ENCODE data around the gene CD5L. TPM values are rescaled to one million over a fixed set of nuclear protein-coding genes. Genes with fewer than 3 reads are reported as not detected.

CD5L gene
- total and polyA plus RNA-seq, 9 donors, result 0.06 to 0.12 (median 0.07) TPM; not detected in 6

GRCh38 chr1:157844089-157844830 lies 2.7 kb upstream of the CD5L start:
- WGBS (ENCODE audit: insufficient coverage), result 53% methylated on average over 1 of the region's 4 CpGs
- H3K27ac ChIP-seq (ENCODE audit: low read length), result no peak overlapping the region
- H3K36me3 ChIP-seq (ENCODE audit: control insufficient read depth, insufficient read depth, low read length), result no peaks in the 10 kb centered on the region
- H3K9me3 ChIP-seq (replicated peaks; ENCODE audit: control insufficient read depth, low read depth, low read length), result no peaks in the 10 kb centered on the region
- H3K27me3 ChIP-seq (ENCODE audit: control insufficient read depth, insufficient read depth, low read length), result no peaks in the 10 kb centered on the region
- H3K4me3 ChIP-seq (ENCODE audit: low read length), result no peak overlapping the region
- no peaks in the 10 kb centered on the region for H3K4me1 ChIP-seq (ENCODE audit: control insufficient read depth, insufficient read depth, low read length)
- peak; percentile 50 for DNase-seq

GRCh38 chr1:157842939-157843338 lies 1.3 kb upstream of the CD5L start:
- no CpG with 5 or more reads among the region's 1 CpG for WGBS (ENCODE audit: insufficient coverage)
- Histone ChIP-seq H3K4me3 (ENCODE audit: low read length) (no peak overlapping the region), H3K27me3 (ENCODE audit: control insufficient read depth, insufficient read depth, low read length) (no peaks in the 10 kb centered on the region), H3K27ac (ENCODE audit: low read length) (no peak overlapping the region), H3K36me3 (ENCODE audit: control insufficient read depth, insufficient read depth, low read length) (no peaks in the 10 kb centered on the region), H3K9me3 (replicated peaks; ENCODE audit: control insufficient read depth, low read depth, low read length) (no peaks in the 10 kb centered on the region), H3K4me1 (ENCODE audit: control insufficient read depth, insufficient read depth, low read length) (no peaks in the 10 kb centered on the region)
- DNase-seq, result no peak

GRCh38 chr1:157838966-157839365 lies 2.6 kb downstream of the CD5L start:
- Histone ChIP-seq H3K36me3 (ENCODE audit: control insufficient read depth, insufficient read depth, low read length) (no peaks in the 10 kb centered on the region), H3K4me1 (ENCODE audit: control insufficient read depth, insufficient read depth, low read length) (no peaks in the 10 kb centered on the region), H3K4me3 (ENCODE audit: low read length) (no peak overlapping the region), H3K27ac (ENCODE audit: low read length) (no peak overlapping the region), H3K27me3 (ENCODE audit: control insufficient read depth, insufficient read depth, low read length) (no peaks in the 10 kb centered on the region), H3K9me3 (replicated peaks; ENCODE audit: control insufficient read depth, low read depth, low read length) (no peaks in the 10 kb centered on the region)
- DNase-seq, result no peak

GRCh38 chr1:157834430-157834829 lies 7.2 kb downstream of the CD5L start:
- Histone ChIP-seq H3K27ac (ENCODE audit: low read length) (no peak overlapping the region), H3K4me1 (ENCODE audit: control insufficient read depth, insufficient read depth, low read length) (no peaks in the 10 kb centered on the region), H3K9me3 (replicated peaks; ENCODE audit: control insufficient read depth, low read depth, low read length) (no peaks in the 10 kb centered on the region), H3K27me3 (ENCODE audit: control insufficient read depth, insufficient read depth, low read length) (no peaks in the 10 kb centered on the region), H3K4me3 (ENCODE audit: low read length) (no peak overlapping the region), H3K36me3 (ENCODE audit: control insufficient read depth, insufficient read depth, low read length) (no peaks in the 10 kb centered on the region)
- WGBS (ENCODE audit: insufficient coverage), result 65% methylated on average over 10 of the region's 12 CpGs
- DNase-seq, result no peak

- Histone ChIP-seq H3K4me3 (ENCODE audit: low read length) (no peak overlapping the region), H3K27ac (ENCODE audit: low read length) (no peak overlapping the region), H3K4me1 (ENCODE audit: control insufficient read depth, insufficient read depth, low read length) (no peaks in the 10 kb centered on the region), H3K9me3 (replicated peaks; ENCODE audit: control insufficient read depth, low read depth, low read length) (no peaks in the 10 kb centered on the region), H3K27me3 (ENCODE audit: control insufficient read depth, insufficient read depth, low read length) (no peaks in the 10 kb centered on the region), H3K36me3 (ENCODE audit: control insufficient read depth, insufficient read depth, low read length) (no peaks in the 10 kb centered on the region)
- whole genome bisulfite sequencing (ENCODE audit: insufficient coverage), result 67% methylated on average over 1 of the region's 6 CpGs
- DNase-seq, result no peak
Measured at GRCh38 chr1:157833145-157833544, 8.5 kb downstream of the CD5L start.

GRCh38 chr1:157831968-157832626 lies 9.5 kb downstream of the CD5L start:
- 100% methylated on average over 2 of the region's 4 CpGs for WGBS (ENCODE audit: insufficient coverage)
- no peak for DNase-seq
- Histone ChIP-seq H3K4me3 (ENCODE audit: low read length) (no peak overlapping the region), H3K27ac (ENCODE audit: low read length) (no peak overlapping the region), H3K27me3 (ENCODE audit: control insufficient read depth, insufficient read depth, low read length) (no peaks in the 10 kb centered on the region), H3K9me3 (replicated peaks; ENCODE audit: control insufficient read depth, low read depth, low read length) (no peaks in the 10 kb centered on the region), H3K36me3 (ENCODE audit: control insufficient read depth, insufficient read depth, low read length) (no peaks in the 10 kb centered on the region), H3K4me1 (ENCODE audit: control insufficient read depth, insufficient read depth, low read length) (no peaks in the 10 kb centered on the region)

GRCh38 chr1:157830887-157831286 lies 10.7 kb downstream of the CD5L start:
- Histone ChIP-seq H3K4me1 (ENCODE audit: control insufficient read depth, insufficient read depth, low read length) (no peaks in the 10 kb centered on the region), H3K4me3 (ENCODE audit: low read length) (no peak overlapping the region), H3K36me3 (ENCODE audit: control insufficient read depth, insufficient read depth, low read length) (no peaks in the 10 kb centered on the region), H3K27me3 (ENCODE audit: control insufficient read depth, insufficient read depth, low read length) (no peaks in the 10 kb centered on the region), H3K27ac (ENCODE audit: low read length) (no peak overlapping the region), H3K9me3 (replicated peaks; ENCODE audit: control insufficient read depth, low read depth, low read length) (no peaks in the 10 kb centered on the region)
- DNase-seq, result no peak
- no CpG with 5 or more reads among the region's 2 CpGs for WGBS (ENCODE audit: insufficient coverage)

- no peak for DNase-seq
- WGBS (ENCODE audit: insufficient coverage), result no CpG with 5 or more reads among the region's 3 CpGs
- Histone ChIP-seq H3K9me3 (replicated peaks; ENCODE audit: control insufficient read depth, low read depth, low read length) (no peaks in the 10 kb centered on the region), H3K4me3 (ENCODE audit: low read length) (no peak overlapping the region), H3K36me3 (ENCODE audit: control insufficient read depth, insufficient read depth, low read length) (no peaks in the 10 kb centered on the region), H3K4me1 (ENCODE audit: control insufficient read depth, insufficient read depth, low read length) (no peaks in the 10 kb centered on the region), H3K27ac (ENCODE audit: low read length) (no peak overlapping the region), H3K27me3 (ENCODE audit: control insufficient read depth, insufficient read depth, low read length) (no peaks in the 10 kb centered on the region)
Measured at GRCh38 chr1:157829711-157830110, 11.9 kb downstream of the CD5L start.

GRCh38 chr1:157829210-157829609 lies 12.4 kb downstream of the CD5L start:
- H3K27ac ChIP-seq (ENCODE audit: low read length), result no peak overlapping the region
- H3K9me3 ChIP-seq (replicated peaks; ENCODE audit: control insufficient read depth, low read depth, low read length), result no peaks in the 10 kb centered on the region
- no peaks in the 10 kb centered on the region for H3K4me1 ChIP-seq (ENCODE audit: control insufficient read depth, insufficient read depth, low read length)
- H3K4me3 ChIP-seq (ENCODE audit: low read length), result no peak overlapping the region
- H3K36me3 ChIP-seq (ENCODE audit: control insufficient read depth, insufficient read depth, low read length), result no peaks in the 10 kb centered on the region
- no peak for DNase-seq
- no peaks in the 10 kb centered on the region for H3K27me3 ChIP-seq (ENCODE audit: control insufficient read depth, insufficient read depth, low read length)

- H3K27me3 ChIP-seq (ENCODE audit: control insufficient read depth, insufficient read depth, low read length), result no peaks in the 10 kb centered on the region
- WGBS (ENCODE audit: insufficient coverage), result no CpG with 5 or more reads among the region's 2 CpGs
- H3K9me3 ChIP-seq (replicated peaks; ENCODE audit: control insufficient read depth, low read depth, low read length), result no peaks in the 10 kb centered on the region
- H3K36me3 ChIP-seq (ENCODE audit: control insufficient read depth, insufficient read depth, low read length), result no peaks in the 10 kb centered on the region
- H3K4me3 ChIP-seq (ENCODE audit: low read length), result no peak overlapping the region
- no peak overlapping the region for H3K27ac ChIP-seq (ENCODE audit: low read length)
- H3K4me1 ChIP-seq (ENCODE audit: control insufficient read depth, insufficient read depth, low read length), result no peaks in the 10 kb centered on the region
- DNase-seq, result no peak
Measured at GRCh38 chr1:157820299-157820698, 21.3 kb downstream of the CD5L start.

Data from muscle of leg (tissue), 11 donors.